NCI-H82 (cell line): ENCODE measurements around the gene UST.

Source experiments
- DNase-seq: peaks from one replicate; lab custom pipeline; 2025; lab: John Stamatoyannopoulos, UW

Gene UST

GRCh38 chr6:149062653-149063348, 316.0 kb downstream of the UST start:
- DNase-seq: no peak

- no peak for DNase-seq
These were observed 316.6 kb downstream of the UST start for GRCh38 chr6:149063468-149063867.

- DNase-seq: no peak
These were observed 317.3 kb downstream of the UST start for GRCh38 chr6:149064001-149064659.

GRCh38 chr6:149064660-149065015, 317.8 kb downstream of the UST start:
- DNase-seq: no peak

GRCh38 chr6:149065121-149065520, 318.3 kb downstream of the UST start:
- no peak for DNase-seq

- DNase-seq: no peak
These were observed 319.1 kb downstream of the UST start for GRCh38 chr6:149065658-149066556.

GRCh38 chr6:149071997-149072396, 325.2 kb downstream of the UST start:
- no peak for DNase-seq

- no peak for DNase-seq
These were observed 328.0 kb downstream of the UST start for GRCh38 chr6:149074832-149075258.

- no peak for DNase-seq
These were observed 329.0 kb downstream of the UST start for GRCh38 chr6:149075616-149076354.

GRCh38 chr6:149076355-149076734, 329.5 kb downstream of the UST start:
- DNase-seq: no peak

- no peak for DNase-seq
These were observed 330.4 kb downstream of the UST start for GRCh38 chr6:149077208-149077607.

- DNase-seq: no peak
These were observed 331.5 kb downstream of the UST start for GRCh38 chr6:149078211-149078782.

GRCh38 chr6:149079456-149079855, 332.6 kb downstream of the UST start:
- DNase-seq: no peak

- no peak for DNase-seq
These were observed 333.2 kb downstream of the UST start for GRCh38 chr6:149079911-149080491.

- no peak for DNase-seq
These were observed 333.7 kb downstream of the UST start for GRCh38 chr6:149080511-149080910.

- DNase-seq: no peak
These were observed 334.5 kb downstream of the UST start for GRCh38 chr6:149081281-149081680.

- DNase-seq: peak; percentile 76
These were observed 335.5 kb downstream of the UST start for GRCh38 chr6:149082320-149082719.

- no peak for DNase-seq
These were observed 337.2 kb downstream of the UST start for GRCh38 chr6:149084026-149084425.

GRCh38 chr6:149084808-149085556, 338.2 kb downstream of the UST start:
- no peak for DNase-seq

GRCh38 chr6:149085557-149085938, 338.7 kb downstream of the UST start:
- DNase-seq: no peak

GRCh38 chr6:149086363-149086762, 339.5 kb downstream of the UST start:
- DNase-seq: no peak
